ENCODE results near the gene NGEF. TPM values are rescaled to one million over a fixed set of nuclear protein-coding genes. Genes with fewer than 3 reads are reported as not detected.

The NGEF gene
- total and polyA plus RNA-seq, 10 of the 15 experiments (the other 5 are each of a cell fraction or from before 2014, with no cell fraction given): 0.12 TPM; not detected in 9

DNA sequence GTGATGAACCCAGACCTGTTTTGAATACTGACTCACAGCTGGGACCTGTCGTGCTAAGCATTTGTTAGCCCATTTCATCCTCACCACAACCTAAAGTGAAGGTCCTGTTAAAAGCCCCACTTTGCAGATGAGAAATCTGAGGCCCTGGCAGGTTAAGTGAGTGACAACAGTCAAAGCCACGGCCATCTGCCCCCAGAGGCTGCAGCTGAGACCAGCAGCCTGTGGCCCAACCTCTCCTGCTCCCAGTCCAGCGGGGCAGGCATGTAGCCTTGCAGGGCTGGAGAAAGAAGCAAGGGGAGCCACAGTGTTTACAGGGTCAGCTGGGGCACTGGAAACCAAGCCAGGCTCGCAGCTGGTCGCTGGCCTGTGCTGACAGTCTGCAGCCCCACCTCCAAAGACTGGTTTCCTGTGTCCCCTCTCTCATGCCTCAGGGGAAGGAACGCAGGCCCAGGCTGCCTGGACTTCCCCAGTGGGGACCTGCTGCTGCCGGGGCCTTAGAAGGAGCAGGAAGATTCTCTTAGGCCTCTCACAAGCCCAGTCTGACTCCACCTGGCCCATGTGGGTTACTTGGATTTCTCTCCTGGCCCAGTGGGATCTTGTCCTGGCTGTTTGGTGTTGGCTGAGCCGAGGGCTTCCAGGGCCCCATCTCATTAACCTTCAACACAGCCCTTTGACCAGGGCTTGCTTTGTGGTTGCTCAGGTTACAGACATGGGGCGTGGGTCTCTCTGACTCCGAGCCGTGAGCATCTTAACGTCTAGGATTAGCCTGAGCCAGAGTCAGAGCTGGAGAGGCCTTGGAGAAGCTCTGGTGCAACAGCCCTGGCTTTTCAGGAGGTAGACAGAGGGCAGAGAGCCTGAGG, 48.8 kb upstream of the NGEF start:
- BruUV-seq (replicated peaks): no TSS peak
- peaks cover 42% of the 10 kb centered on the region for H3K4me1 ChIP-seq (ENCODE audit: control insufficient read depth, insufficient read depth, low read length)
- TF ChIP-seq RAD21 (IDR thresholded peaks at IDR 0.05; ENCODE audit: insufficient read depth, low read depth, low read length) (0 out of 2 replicates have a peak, but pooled peaks have one; percentile 18), MEF2B (IDR thresholded peaks at IDR 0.05; ENCODE audit: partially characterized antibody, poor library complexity, severe bottlenecking) (peak; percentile 20), CBX3 (IDR thresholded peaks at IDR 0.05; ENCODE audit: borderline replicate concordance, low read depth) (no peak), ZNF217 (IDR thresholded peaks at IDR 0.05) (0 out of 2 replicates have a peak, but pooled peaks have one; percentile 55), NKRF (conservative IDR thresholded peaks at IDR 0.05) (peak; percentile 56), POLR2AphosphoS5 (IDR thresholded peaks at IDR 0.05; ENCODE audit: low read length) (0 out of 2 replicates have a peak, but pooled peaks have one; percentile 4), SIN3A (IDR thresholded peaks at IDR 0.05; ENCODE audit: low read depth, low read length) (peak; percentile 85), NFIC (IDR thresholded peaks at IDR 0.05; ENCODE audit: low read depth, low read length) (0 out of 2 replicates have a peak, but pooled peaks have one; percentile 15), MXI1 (IDR thresholded peaks at IDR 0.05; ENCODE audit: low read depth, low read length) (peak; percentile 64), ZNF687 (IDR thresholded peaks at IDR 0.05) (0 out of 2 replicates have a peak, but pooled peaks have one; percentile 56)
- TF ChIP-seq, protein P1, sequence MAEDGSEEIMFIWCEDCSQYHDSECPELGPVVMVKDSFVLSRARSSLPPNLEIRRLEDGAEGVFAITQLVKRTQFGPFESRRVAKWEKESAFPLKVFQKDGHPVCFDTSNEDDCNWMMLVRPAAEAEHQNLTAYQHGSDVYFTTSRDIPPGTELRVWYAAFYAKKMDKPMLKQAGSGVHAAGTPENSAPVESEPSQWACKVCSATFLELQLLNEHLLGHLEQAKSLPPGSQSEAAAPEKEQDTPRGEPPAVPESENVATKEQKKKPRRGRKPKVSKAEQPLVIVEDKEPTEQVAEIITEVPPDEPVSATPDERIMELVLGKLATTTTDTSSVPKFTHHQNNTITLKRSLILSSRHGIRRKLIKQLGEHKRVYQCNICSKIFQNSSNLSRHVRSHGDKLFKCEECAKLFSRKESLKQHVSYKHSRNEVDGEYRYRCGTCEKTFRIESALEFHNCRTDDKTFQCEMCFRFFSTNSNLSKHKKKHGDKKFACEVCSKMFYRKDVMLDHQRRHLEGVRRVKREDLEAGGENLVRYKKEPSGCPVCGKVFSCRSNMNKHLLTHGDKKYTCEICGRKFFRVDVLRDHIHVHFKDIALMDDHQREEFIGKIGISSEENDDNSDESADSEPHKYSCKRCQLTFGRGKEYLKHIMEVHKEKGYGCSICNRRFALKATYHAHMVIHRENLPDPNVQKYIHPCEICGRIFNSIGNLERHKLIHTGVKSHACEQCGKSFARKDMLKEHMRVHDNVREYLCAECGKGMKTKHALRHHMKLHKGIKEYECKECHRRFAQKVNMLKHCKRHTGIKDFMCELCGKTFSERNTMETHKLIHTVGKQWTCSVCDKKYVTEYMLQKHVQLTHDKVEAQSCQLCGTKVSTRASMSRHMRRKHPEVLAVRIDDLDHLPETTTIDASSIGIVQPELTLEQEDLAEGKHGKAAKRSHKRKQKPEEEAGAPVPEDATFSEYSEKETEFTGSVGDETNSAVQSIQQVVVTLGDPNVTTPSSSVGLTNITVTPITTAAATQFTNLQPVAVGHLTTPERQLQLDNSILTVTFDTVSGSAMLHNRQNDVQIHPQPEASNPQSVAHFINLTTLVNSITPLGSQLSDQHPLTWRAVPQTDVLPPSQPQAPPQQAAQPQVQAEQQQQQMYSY (CRISPR knock-in tag; IDR thresholded peaks at IDR 0.05): no peak

More for the DNA sequence above, 48.8 kb upstream of the NGEF start:
- Histone ChIP-seq H3K4me2 (ENCODE audit: control insufficient read depth, insufficient read depth) (peak overlapping the region; percentile 98), H3K27ac (ENCODE audit: control insufficient read depth, insufficient read depth) (peak overlapping the region; percentile 93), H3K79me2 (ENCODE audit: control insufficient read depth, insufficient read depth, low read length) (peaks cover 70% of the 10 kb centered on the region), H2AFZ (ENCODE audit: control insufficient read depth, low read depth, low read length) (no peak overlapping the region), H4K20me1 (ENCODE audit: control insufficient read depth, insufficient read depth) (peaks cover 3% of the 10 kb centered on the region; the same call in 1 of the 2 replicates), H3K4me3 (peak overlapping the region; percentile 94), H3K27me3 (replicated peaks in 1 of 2; ENCODE audit: control insufficient read depth in 2 of 2, insufficient read depth in 2 of 2, low read length in 1 of 2) (no peaks in the 10 kb centered on the region), H3K9ac (ENCODE audit: control insufficient read depth, insufficient read depth, low read length) (peak overlapping the region; percentile 91), H3K36me3 (ENCODE audit: control insufficient read depth in 2 of 2, insufficient read depth in 2 of 2, low read length in 1 of 2) (peaks cover 4 to 14% of the 10 kb centered on the region in 2 experiments), H3K9me3 (replicated peaks; ENCODE audit: control insufficient read depth, insufficient read depth, low read length) (no peaks in the 10 kb centered on the region; the same call in 2 of the 3 replicates)
- ChIA-PET RAD21 (ENCODE audit: unreplicated experiment) (interaction anchor here (0.7 to 13.5 kb wide), 13 partner anchors 8 to 192 kb away, joined by 3 to 361 read pairs (median 11); partner anchors contain the start of gene ATG16L1), POLR2A (interaction anchor here (0.5 to 9.6 kb wide), 14 partner anchors 9 to 466 kb away, joined by 3 to 271 read pairs (median 6); partner anchors contain the start of gene ATG16L1), CTCF (interaction anchor here (0.6 to 6.2 kb wide), 16 partner anchors 7 to 373 kb away, joined by 3 to 68 read pairs (median 10); partner anchors contain the start of gene ATG16L1), SMC1A (ENCODE audit: uncharacterized antibody, unreplicated experiment) (interaction anchor here (0.6 to 13.6 kb wide), 13 partner anchors 9 to 438 kb away, joined by 3 to 351 read pairs (median 9); partner anchors contain the start of gene ATG16L1)
- peak; percentile 63 for ATAC-seq
- WGBS (ENCODE audit: insufficient coverage, insufficient replicate concordance, low lambda C conversion rate, missing lambda C conversion rate): 0% methylated on average over 12 of the region's 12 CpGs
- intact Hi-C loops (cut with micrococcal nuclease; ENCODE audit: unreplicated experiment) (loop anchor here (1.0 to 5.0 kb wide), 4 partner anchors 20 to 790 kb away; partner anchors contain the start of genes ATG16L1 and HJURP), in situ Hi-C loops (cut with MboI) (no loop called here)
- no peak for DNase-seq (ENCODE audit: low read depth, low spot score)
- no peak for FAIRE-seq
